ENCODE measurements around the gene CD40. TPM values are rescaled to one million over a fixed set of nuclear protein-coding genes. Genes with fewer than 3 reads are reported as not detected.

The CD40 gene
- total RNA-seq, 1 experiment from 2014 or later = 13.6 TPM

DNA sequence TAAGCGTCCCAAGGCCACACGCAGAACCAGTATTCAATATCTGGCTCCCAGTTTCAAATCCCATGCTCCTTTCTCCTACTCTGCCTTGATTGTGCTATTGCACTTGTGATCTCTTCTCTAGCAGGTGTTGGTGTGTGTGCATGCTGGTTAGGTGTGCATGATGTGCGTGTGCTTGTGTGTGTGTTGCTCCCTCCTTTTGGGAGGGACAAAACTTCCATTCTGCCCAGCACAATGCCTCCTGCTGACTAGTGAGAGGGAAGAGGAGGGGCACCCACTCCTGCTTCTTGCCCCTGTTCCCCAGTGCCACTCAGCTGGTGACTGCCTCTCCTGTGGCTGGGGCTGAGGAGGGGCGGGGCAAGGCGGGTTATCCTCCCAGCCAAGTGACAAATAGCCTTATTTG, 19.7 kb downstream of the CD40 start:
- H3K27ac ChIP-seq = no peak overlapping the region
- no peaks in the 10 kb centered on the region for H3K36me3 ChIP-seq (ENCODE audit: low read depth)
- no TSS peak for BruUV-seq (replicated peaks)
- TF ChIP-seq, protein P1, sequence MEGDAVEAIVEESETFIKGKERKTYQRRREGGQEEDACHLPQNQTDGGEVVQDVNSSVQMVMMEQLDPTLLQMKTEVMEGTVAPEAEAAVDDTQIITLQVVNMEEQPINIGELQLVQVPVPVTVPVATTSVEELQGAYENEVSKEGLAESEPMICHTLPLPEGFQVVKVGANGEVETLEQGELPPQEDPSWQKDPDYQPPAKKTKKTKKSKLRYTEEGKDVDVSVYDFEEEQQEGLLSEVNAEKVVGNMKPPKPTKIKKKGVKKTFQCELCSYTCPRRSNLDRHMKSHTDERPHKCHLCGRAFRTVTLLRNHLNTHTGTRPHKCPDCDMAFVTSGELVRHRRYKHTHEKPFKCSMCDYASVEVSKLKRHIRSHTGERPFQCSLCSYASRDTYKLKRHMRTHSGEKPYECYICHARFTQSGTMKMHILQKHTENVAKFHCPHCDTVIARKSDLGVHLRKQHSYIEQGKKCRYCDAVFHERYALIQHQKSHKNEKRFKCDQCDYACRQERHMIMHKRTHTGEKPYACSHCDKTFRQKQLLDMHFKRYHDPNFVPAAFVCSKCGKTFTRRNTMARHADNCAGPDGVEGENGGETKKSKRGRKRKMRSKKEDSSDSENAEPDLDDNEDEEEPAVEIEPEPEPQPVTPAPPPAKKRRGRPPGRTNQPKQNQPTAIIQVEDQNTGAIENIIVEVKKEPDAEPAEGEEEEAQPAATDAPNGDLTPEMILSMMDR (conservative IDR thresholded peaks at IDR 0.05) = no peak
- TF ChIP-seq EZH2 (IDR thresholded peaks at IDR 0.05; ENCODE audit: low read depth) = no peak
- no peaks in the 10 kb centered on the region for H4K20me1 ChIP-seq (ENCODE audit: insufficient read depth)
- POLR2A ChIA-PET (ENCODE audit: unreplicated experiment) = no interaction called here
- H2AFZ ChIP-seq = no peak overlapping the region
- no peak overlapping the region for H3K4me3 ChIP-seq
- no peaks in the 10 kb centered on the region for H3K9me3 ChIP-seq (ENCODE audit: insufficient read depth, low read depth)
- intact Hi-C loops (cut with micrococcal nuclease; ENCODE audit: unreplicated experiment) = no loop called here
- no peaks in the 10 kb centered on the region for H3F3A ChIP-seq (ENCODE audit: insufficient read depth, low read depth)
- CTCF ChIA-PET = no interaction called here
- DNase-seq = no peak
- H3K4me2 ChIP-seq = no peak overlapping the region
- no peaks in the 10 kb centered on the region for H3K4me1 ChIP-seq (replicated peaks; ENCODE audit: insufficient read depth)
- peaks cover 95% of the 10 kb centered on the region for H3K27me3 ChIP-seq (ENCODE audit: insufficient read depth, low read depth)
- H3K79me2 ChIP-seq (ENCODE audit: low read depth) = no peaks in the 10 kb centered on the region
- H3K9me2 ChIP-seq (ENCODE audit: insufficient read depth) = no peaks in the 10 kb centered on the region

DNA sequence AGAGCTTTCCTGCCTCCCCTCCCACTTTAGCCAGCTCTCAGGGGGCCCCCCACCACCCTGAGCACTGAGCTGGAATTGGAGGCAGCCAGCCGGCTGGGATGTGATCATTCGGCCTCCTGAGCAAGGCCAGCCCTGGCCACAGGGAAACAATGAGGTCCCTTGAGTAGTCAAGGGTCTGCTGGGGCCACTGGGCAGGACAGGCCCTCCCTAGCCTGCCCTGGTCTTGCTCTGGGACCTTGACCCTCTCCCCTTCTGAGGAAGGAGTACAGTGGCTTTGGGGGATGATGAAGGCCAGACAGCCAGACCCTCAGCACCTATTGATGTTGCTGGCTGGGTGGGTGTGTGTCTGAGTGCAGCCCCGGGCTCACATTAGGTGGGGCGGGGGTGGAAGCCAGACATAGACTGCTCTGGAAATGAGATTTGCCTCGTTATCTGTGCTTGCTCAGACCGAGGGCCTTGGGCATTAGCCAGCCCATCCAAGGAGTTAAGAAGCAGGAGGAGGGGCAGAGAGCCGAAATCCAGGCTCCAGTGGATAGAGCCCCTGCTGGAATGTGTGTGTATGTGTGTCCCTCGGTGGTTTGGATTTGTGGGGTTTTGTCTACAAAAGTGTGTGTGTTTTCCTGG, 21.3 kb downstream of the CD40 start:
- Histone ChIP-seq H3F3A (ENCODE audit: insufficient read depth, low read depth) (no peaks in the 10 kb centered on the region), H3K27me3 (ENCODE audit: insufficient read depth, low read depth) (peaks cover 100% of the 10 kb centered on the region), H3K79me2 (ENCODE audit: low read depth) (no peaks in the 10 kb centered on the region), H3K4me1 (replicated peaks; ENCODE audit: insufficient read depth) (no peaks in the 10 kb centered on the region), H2AFZ (no peak overlapping the region), H3K9me2 (ENCODE audit: insufficient read depth) (no peaks in the 10 kb centered on the region), H3K36me3 (ENCODE audit: low read depth) (no peaks in the 10 kb centered on the region), H3K4me3 (no peak overlapping the region), H4K20me1 (ENCODE audit: insufficient read depth) (no peaks in the 10 kb centered on the region), H3K4me2 (no peak overlapping the region), H3K27ac (no peak overlapping the region), H3K9me3 (ENCODE audit: insufficient read depth, low read depth) (no peaks in the 10 kb centered on the region)
- no peak for TF ChIP-seq EZH2 (IDR thresholded peaks at IDR 0.05; ENCODE audit: low read depth)
- TF ChIP-seq, protein P1 (conservative IDR thresholded peaks at IDR 0.05) = no peak
- no peak for DNase-seq
- no TSS peak for BruUV-seq (replicated peaks)
- ChIA-PET POLR2A (ENCODE audit: unreplicated experiment) (no interaction called here), CTCF (no interaction called here)
- intact Hi-C loops (cut with micrococcal nuclease; ENCODE audit: unreplicated experiment) = no loop called here

DNA sequence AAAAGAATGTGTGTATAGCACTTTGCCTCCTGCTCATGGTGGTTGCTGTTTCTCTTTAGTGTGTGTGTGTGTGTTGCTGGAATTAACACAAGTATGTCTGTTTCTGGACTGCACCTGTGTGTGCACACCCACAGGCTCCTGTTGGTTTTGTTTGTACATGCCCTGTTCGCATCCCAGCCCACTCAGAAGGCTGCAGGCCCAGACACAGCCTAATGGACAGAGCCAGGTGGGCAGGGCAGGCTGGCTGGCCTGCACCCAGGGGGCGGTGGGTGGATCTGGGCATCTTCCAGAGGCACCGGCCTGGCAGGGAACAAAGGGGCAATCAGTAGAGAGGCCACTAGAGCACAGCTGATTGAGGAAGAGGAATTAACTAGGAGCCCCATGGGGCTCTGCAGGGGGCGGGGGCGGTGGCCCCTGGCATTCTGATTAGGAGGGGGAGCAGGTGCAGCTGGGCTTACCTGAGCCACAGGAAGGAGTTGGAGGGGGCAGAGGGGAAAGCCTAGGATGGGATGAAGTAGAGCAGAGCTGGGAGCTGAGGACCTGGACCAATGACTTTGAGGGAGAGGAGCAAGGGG, 21.9 kb downstream of the CD40 start:
- POLR2A ChIA-PET (ENCODE audit: unreplicated experiment) = no interaction called here
- no peak overlapping the region for H2AFZ ChIP-seq
- no peaks in the 10 kb centered on the region for H3K4me1 ChIP-seq (replicated peaks; ENCODE audit: insufficient read depth)
- H3F3A ChIP-seq (ENCODE audit: insufficient read depth, low read depth) = no peaks in the 10 kb centered on the region
- no peak overlapping the region for H3K4me3 ChIP-seq
- TF ChIP-seq EZH2 (IDR thresholded peaks at IDR 0.05; ENCODE audit: low read depth) = no peak
- TF ChIP-seq, protein P1 (conservative IDR thresholded peaks at IDR 0.05) = no peak
- H3K9me3 ChIP-seq (ENCODE audit: insufficient read depth, low read depth) = no peaks in the 10 kb centered on the region
- no peaks in the 10 kb centered on the region for H3K79me2 ChIP-seq (ENCODE audit: low read depth)
- intact Hi-C loops (cut with micrococcal nuclease; ENCODE audit: unreplicated experiment) = no loop called here
- H3K27ac ChIP-seq = no peak overlapping the region
- H4K20me1 ChIP-seq (ENCODE audit: insufficient read depth) = no peaks in the 10 kb centered on the region
- H3K36me3 ChIP-seq (ENCODE audit: low read depth) = no peaks in the 10 kb centered on the region
- H3K4me2 ChIP-seq = no peak overlapping the region
- DNase-seq = no peak
- peaks cover 100% of the 10 kb centered on the region for H3K27me3 ChIP-seq (ENCODE audit: insufficient read depth, low read depth)
- H3K9me2 ChIP-seq (ENCODE audit: insufficient read depth) = no peaks in the 10 kb centered on the region
- CTCF ChIA-PET = no interaction called here
- no TSS peak for BruUV-seq (replicated peaks)

All from PC-9 (cell line).